HG03095 (cell line): ENCODE measurements around the gene CAMK2G.
"Not testable (repeated sequence)": the region's sequence is repeated elsewhere in the genome, so short reads cannot be mapped to it uniquely, and the experiment has no call there.

Experiments used
- ATAC-seq: cut with Tn5 transposase; IDR thresholded peaks from one replicate; pipeline ENCODE4 v1.9.1; 2021; ENCODE audit warnings: moderate library complexity; ENCODE audit not compliant: unreplicated experiment

The CAMK2G gene

GRCh38 chr10:73797324-73798025 is 76.9 kb downstream of the CAMK2G start:
- no peak for ATAC-seq

GRCh38 chr10:73796766-73797165 is 77.6 kb downstream of the CAMK2G start:
- no peak for ATAC-seq

DNA sequence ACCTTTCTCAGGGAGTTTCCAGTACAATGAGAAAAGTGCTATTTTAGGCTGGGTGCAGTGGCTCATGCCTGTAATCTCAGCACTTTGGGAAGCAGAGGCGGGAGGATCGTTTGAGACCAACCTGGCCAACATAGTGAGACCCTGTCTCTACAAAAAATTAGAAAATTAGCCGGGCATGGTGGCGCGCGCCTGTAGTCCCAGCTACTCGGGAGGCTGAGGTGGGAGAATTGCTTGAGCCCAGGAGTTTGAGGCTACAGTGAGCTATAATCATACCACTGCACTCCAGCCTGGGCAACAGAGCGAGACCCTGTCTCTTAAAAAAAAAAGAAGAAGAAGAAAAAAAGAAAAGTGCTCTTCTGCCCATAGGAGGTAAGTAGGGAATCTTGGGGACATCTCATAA is 78.3 kb downstream of the CAMK2G start:
- ATAC-seq, result not testable (repeated sequence)

GRCh38 chr10:73795491-73795890 is 78.9 kb downstream of the CAMK2G start:
- ATAC-seq, result not testable (repeated sequence)

DNA sequence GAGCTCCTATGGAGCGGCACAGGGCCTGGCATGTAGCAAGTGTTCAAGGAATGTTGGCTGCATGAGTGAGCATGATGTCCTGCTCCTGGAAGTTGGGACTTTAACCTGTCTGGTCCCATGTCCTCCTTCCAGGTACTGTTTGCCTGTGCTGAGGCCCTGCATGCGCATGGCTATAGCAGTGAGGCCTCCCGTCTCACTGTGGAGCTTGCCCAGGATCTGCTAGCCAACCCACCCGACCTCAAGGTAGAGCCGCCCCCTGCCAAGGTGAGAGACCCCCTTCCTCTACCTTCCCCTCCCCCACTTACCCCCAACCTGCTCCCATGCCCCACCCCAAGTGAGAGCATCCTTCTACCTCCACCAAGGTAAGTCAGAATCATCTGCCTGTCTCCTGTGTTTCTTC is 80.9 kb downstream of the CAMK2G start:
- no peak for ATAC-seq

DNA sequence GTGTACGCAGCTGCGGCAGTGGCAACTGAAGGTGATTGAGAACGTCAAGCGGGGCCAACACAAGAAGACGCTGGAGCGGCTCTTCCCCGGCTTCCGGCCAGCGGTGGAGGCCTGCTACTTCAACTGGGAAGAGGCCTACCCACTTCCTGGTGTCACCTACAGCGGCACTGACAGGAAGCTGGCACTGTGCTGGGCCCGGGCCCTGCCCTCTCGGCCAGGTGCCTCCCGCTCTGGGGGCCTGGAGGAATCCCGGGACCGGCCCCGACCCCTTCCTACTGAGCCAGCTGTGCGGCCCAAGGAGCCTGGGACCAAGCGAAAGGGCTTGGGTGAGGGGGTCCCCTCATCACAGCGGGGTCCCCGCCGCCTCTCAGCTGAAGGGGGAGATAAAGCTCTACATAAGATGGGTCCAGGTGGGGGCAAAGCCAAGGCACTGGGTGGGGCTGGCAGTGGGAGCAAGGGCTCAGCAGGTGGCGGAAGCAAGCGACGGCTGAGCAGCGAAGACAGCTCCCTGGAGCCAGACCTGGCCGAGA is 82.4 kb downstream of the CAMK2G start:
- ATAC-seq, result no peak

- no peak for ATAC-seq
Measured at GRCh38 chr10:73790886-73791625, 83.3 kb downstream of the CAMK2G start.

- ATAC-seq, result no peak
Measured at GRCh38 chr10:73789659-73790055, 84.7 kb downstream of the CAMK2G start.

DNA sequence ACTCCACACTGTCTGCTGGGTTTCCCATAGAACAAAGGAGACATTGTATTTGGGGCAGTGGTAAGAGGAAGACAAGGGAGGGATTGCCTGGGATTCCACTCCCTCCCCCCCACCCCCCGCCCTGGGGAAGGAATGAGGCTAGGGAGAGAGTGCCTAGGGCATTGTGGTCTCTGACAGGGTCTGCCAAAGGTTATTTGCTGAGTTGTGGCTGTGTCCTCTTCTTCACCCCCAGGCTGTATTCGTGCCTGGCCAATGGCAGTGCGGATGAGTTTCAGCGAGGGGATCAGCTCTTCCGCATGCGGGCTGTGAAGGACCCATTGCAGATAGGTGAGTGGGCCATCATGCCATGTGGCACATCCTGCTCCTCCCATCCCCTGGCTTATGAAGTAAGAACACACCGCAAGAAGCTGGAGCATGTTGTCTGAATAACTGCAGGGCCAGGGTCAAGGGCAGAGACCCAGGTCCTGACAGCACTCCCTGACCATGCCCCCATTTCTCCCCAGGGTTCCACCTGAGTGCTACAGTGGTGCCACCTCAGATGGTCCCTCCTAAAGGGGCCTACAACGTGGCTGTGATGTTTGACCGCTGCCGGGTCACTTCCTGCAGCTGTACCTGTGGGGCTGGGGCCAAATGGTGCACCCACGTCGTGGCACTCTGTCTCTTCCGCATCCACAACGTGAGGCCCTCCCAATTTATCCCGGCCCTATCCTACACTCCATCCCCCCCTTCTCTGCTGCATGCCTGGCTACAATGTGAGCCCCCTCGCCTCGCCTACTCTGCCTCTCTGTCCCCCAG is 85.3 kb downstream of the CAMK2G start:
- ATAC-seq, result no peak

DNA sequence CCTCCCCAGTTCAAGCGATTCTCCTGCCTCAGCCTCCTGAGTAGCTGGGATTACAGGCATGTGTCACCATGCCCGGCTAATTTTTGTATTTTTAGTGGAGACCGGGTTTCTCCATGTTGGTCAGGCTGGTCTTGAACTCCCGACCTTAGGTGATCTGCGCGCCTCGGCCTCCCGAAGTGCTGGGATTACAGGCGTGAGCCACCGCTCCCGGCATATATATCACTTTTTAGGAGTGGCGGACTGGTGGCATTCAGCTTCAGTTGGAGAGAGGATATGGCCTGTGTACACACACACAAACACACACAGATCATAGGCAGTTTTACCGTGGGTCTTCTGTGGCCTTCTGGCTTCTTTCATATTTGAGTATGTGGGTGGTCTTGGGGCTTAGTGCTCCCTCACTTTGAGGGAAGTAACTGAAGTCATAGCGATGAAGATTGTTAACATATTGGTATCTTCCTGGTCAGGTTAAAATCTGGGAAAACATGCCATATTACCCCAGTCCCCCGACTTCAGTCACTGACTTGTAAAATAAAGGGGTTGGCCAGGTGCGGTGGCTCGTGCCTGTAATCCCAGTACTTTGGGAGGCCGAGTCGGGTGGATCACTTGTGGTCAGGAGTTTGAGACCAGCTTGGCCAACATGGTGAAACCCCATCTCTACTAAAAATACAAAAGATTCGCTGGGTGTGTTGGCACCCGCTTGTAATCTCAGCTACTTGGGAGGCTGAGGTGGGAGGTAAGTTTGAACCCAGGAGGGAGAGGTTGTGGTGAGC is 87.1 kb downstream of the CAMK2G start:
- ATAC-seq, result not testable (repeated sequence)

DNA sequence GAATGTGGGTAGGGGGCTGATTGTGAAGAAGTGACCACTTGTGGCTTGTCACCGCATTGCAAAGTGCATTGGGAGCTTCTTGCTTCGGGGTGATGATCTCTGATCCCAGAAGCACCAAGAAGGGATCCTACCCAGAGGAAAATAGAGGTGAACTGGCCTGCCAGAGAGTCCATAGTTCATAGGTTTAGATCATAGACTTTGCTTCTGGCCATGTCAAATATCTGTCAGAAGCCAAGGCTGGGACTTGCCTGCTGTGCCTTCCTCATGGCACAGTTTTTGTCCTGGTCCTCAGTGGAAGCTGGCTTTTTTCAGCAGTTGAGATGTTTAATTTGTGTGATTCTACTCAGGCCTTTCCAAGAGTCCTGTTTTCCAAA is 87.9 kb downstream of the CAMK2G start:
- ATAC-seq, result no peak

GRCh38 chr10:73785721-73786511 is 88.4 kb downstream of the CAMK2G start:
- ATAC-seq, result peak; percentile 13

- peak; percentile 72 for ATAC-seq
Measured at GRCh38 chr10:73785211-73785720, 89.1 kb downstream of the CAMK2G start, which contains the start of gene ZSWIM8. TSS of gene ZSWIM8 (plus strand) at chr10:73785606. CDS start at chr10:73785879, 273 bp downstream.

- no peak for ATAC-seq
Measured at GRCh38 chr10:73782749-73783085, 91.6 kb downstream of the CAMK2G start.

DNA sequence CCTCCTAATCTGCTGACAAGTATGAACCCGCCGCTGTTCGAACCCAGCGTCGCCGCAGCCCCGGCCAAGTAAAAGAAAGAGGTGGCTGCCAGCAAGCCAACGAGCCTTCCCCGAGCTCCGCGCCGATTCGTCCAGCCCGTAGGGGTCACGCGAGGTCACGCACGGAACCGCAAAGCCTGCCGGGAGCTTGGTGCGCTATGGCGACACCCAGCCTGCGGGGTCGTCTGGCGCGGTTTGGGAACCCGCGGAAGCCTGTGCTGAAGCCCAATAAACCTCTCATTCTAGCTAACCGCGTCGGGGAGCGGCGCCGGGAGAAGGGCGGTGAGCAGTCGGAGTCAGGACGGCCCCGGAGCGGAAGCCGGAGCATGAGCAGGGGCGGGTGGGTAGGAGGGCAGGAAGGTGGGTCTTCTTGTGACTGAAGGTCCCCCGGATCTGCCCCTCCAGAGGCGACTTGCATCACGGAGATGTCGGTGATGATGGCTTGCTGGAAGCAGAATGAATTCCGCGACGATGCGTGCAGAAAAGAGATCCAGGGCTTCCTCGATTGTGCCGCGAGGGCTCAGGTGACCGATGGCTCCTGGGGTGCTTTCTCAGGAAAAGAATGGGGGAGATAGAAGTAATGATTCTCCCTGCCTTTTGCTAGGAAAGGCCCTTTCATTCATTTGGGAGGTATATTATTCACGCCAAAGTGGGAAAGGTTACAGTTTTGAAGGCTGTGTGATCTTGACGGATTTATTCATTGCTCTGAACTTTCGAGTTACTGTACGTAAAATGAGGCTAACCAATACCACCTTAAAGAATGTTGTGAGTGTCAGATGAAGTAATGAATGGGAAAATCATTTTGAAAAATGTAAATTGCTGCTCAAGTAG is 92.2 kb downstream of the CAMK2G start, which contains the start of gene CHCHD1:
Gene CHCHD1, plus strand, starts transcription at position 170 of the 870 bp plus-strand sequence. Its CDS starts 28 bp downstream, at position 198.
- ATAC-seq, result peak; percentile 51

- ATAC-seq, result peak; percentile 3
Measured at GRCh38 chr10:73781548-73781878, 92.8 kb downstream of the CAMK2G start.

- ATAC-seq, result no peak
Measured at GRCh38 chr10:73780966-73781365, 93.4 kb downstream of the CAMK2G start.

DNA sequence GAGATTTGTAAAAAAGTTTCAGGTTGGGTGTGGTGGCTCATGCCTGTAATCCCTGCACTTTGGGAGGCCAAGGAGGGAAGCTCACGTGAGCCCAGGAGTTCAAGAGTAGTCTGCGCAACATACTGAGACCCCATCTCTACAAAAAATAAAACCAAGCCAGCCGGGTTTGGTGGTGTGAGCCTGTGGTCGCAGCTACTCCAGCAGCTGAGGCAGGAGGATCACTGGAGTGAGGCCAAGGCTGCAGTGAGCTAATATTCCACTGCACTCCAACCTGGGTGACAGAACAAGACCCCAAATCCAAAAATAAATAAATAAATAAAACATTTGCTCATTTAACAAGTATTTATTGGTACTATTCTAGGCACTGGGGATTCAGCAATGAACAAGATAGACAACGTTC is 94.1 kb downstream of the CAMK2G start:
- ATAC-seq, result no peak
